AG09309 (cell line): ENCODE data around the gene CFAP54.
A peak's percentile ranks its signal among the peaks of the same experiment; 100 is the strongest.

Experiments used
- DNase-seq: peaks from one replicate; pipeline ENCODE4 v3.0.0-alpha.2; 2010; ENCODE audit warnings: low read depth
- H3K4me3 ChIP-seq: 2 replicates; pipeline ENCODE4 v1.5.1; 2011; ENCODE audit warnings: mild to moderate bottlenecking, low read depth, low read length, moderate library complexity; ENCODE audit not compliant: control insufficient read depth
- CTCF ChIP-seq: IDR thresholded peaks from 2 replicates; pipeline ENCODE4 v1.5.1; 2011; ENCODE audit warnings: mild to moderate bottlenecking, low read depth, low read length, inconsistent platforms; ENCODE audit not compliant: insufficient read depth, control insufficient read depth; ENCODE audit errors: missing control alignments

CFAP54 gene

GRCh38 chr12:96513166-96513565 lies 23.8 kb downstream of the CFAP54 start:
- no peak for TF ChIP-seq CTCF
- no peak for DNase-seq
- no peak overlapping the region for H3K4me3 ChIP-seq

GRCh38 chr12:96513681-96514080 lies 24.3 kb downstream of the CFAP54 start:
- no peak for DNase-seq
- TF ChIP-seq CTCF = no peak
- H3K4me3 ChIP-seq = no peak overlapping the region

- no peak overlapping the region for H3K4me3 ChIP-seq
- DNase-seq = no peak
- no peak for TF ChIP-seq CTCF
Observed at GRCh38 chr12:96514328-96514727, 25.0 kb downstream of the CFAP54 start.

GRCh38 chr12:96516472-96517430 lies 27.4 kb downstream of the CFAP54 start:
- peak; percentile 41 for DNase-seq
- H3K4me3 ChIP-seq = no peak overlapping the region

GRCh38 chr12:96520767-96521166 lies 31.4 kb downstream of the CFAP54 start:
- no peak overlapping the region for H3K4me3 ChIP-seq
- no peak for TF ChIP-seq CTCF
- no peak for DNase-seq

More at GRCh38 chr12:96516472-96517430, 27.4 kb downstream of the CFAP54 start:
- TF ChIP-seq CTCF = peak; percentile 43

GRCh38 chr12:96521895-96522682 lies 32.7 kb downstream of the CFAP54 start:
- no peak for TF ChIP-seq CTCF
- DNase-seq = no peak
- H3K4me3 ChIP-seq = no peak overlapping the region
